WTC11 (cell line): ENCODE data around the gene ANKRD13A. TPM values are rescaled to one million over a fixed set of nuclear protein-coding genes. Genes with fewer than 3 reads are reported as not detected.
A peak's percentile ranks its signal among the peaks of the same experiment; 100 is the strongest.

Experiments
- ATAC-seq: fragments of 200-7000 bp; cut with Tn5 transposase; 2 replicates; pipeline ENCODE4 v1.10.0; 2021; ENCODE audit warnings: mild to moderate bottlenecking, moderate library complexity
- CTCF ChIA-PET: fragments of 300-600 bp; sonication (Branson Sonifier 250); formaldehyde crosslinking; loops from one replicate; lab custom pipeline; 2021; ENCODE audit warnings: antibody characterized with exemption; lab: Charles Lee
- POLR2A ChIA-PET: fragments of 350-600 bp; sonication (Branson Sonifier 250); formaldehyde crosslinking; loops from one replicate; lab custom pipeline; 2021; ENCODE audit warnings: antibody characterized with exemption; lab: Charles Lee
- DNase-seq: peaks from one replicate; pipeline ENCODE4 v3.0.0; 2021; ENCODE audit warnings: low spot score
- H3K27ac Mint-ChIP-seq: 2 replicates; pipeline ENCODE4 v1.8.0; 2021; ENCODE audit warnings: mixed read lengths
- H3K27me3 Mint-ChIP-seq: 2 replicates; pipeline ENCODE4 v1.8.0; 2021; ENCODE audit warnings: low read depth, mild to moderate bottlenecking, moderate library complexity, mixed read lengths
- H3K36me3 Mint-ChIP-seq: 2 replicates; pipeline ENCODE4 v1.8.0; 2021; ENCODE audit warnings: mixed read lengths
- H3K4me1 Mint-ChIP-seq: 2 replicates; pipeline ENCODE4 v1.8.0; 2022; ENCODE audit warnings: mixed read lengths
- H3K4me3 Mint-ChIP-seq: 2 replicates; pipeline ENCODE4 v1.8.0; 2021; ENCODE audit warnings: mild to moderate bottlenecking, moderate library complexity, mixed read lengths
- H3K9me3 Mint-ChIP-seq: 2 replicates; pipeline ENCODE4 v1.8.0; 2021; ENCODE audit warnings: mixed read lengths
- FOXJ3 ChIP-seq: sonication (generic); formaldehyde crosslinking; IDR thresholded peaks from 2 replicates; pipeline ENCODE4 v1.9.0; 2021; ENCODE audit warnings: missing genetic modification reagents, mild to moderate bottlenecking, borderline replicate concordance
- GTF2I ChIP-seq: fragments of 250-450 bp; sonication (Bioruptor Pico); conservative IDR thresholded peaks from 2 replicates; pipeline ENCODE4 v1.4.0; 2021; ENCODE audit warnings: mild to moderate bottlenecking
- JAZF1 ChIP-seq: fragments of 250-450 bp; sonication (Bioruptor Pico); IDR thresholded peaks from 2 replicates; pipeline ENCODE4 v1.9.0; 2021; ENCODE audit warnings: moderate library complexity, mild to moderate bottlenecking, inconsistent platforms
- KAT7 ChIP-seq: sonication (generic); formaldehyde crosslinking; IDR thresholded peaks from 2 replicates; pipeline ENCODE4 v1.8.1; 2023; ENCODE audit warnings: missing genetic modification reagents, mild to moderate bottlenecking, borderline replicate concordance
- NFYB ChIP-seq: sonication (generic); formaldehyde crosslinking; conservative IDR thresholded peaks from 2 replicates; pipeline ENCODE4 v1.8.0; 2022; ENCODE audit warnings: low read depth, missing genetic modification reagents
- NR2C2 ChIP-seq: sonication (generic); formaldehyde crosslinking; IDR thresholded peaks from 2 replicates; pipeline ENCODE4 v1.8.0; 2022; ENCODE audit warnings: mild to moderate bottlenecking, missing genetic modification reagents
- OVOL2 ChIP-seq: fragments of 250-450 bp; sonication (Bioruptor Pico); IDR thresholded peaks from 2 replicates; pipeline ENCODE4 v1.9.0; 2021; ENCODE audit warnings: mild to moderate bottlenecking, borderline replicate concordance
- SMAD3 ChIP-seq: sonication (generic); formaldehyde crosslinking; IDR thresholded peaks from 2 replicates; pipeline ENCODE4 v1.8.0; 2022; ENCODE audit warnings: missing genetic modification reagents, mild to moderate bottlenecking, borderline replicate concordance
- SOX15 ChIP-seq: fragments of 250-450 bp; sonication (Bioruptor Pico); IDR thresholded peaks from 2 replicates; pipeline ENCODE4 v1.9.0; 2021; ENCODE audit warnings: mild to moderate bottlenecking
- ZNF232 ChIP-seq: sonication (generic); formaldehyde crosslinking; IDR thresholded peaks from 2 replicates; pipeline ENCODE4 v1.8.0; 2022; ENCODE audit warnings: mild to moderate bottlenecking, missing genetic modification reagents
- ZNF317 ChIP-seq: sonication (generic); formaldehyde crosslinking; IDR thresholded peaks from 2 replicates; pipeline ENCODE4 v1.8.1; 2023; ENCODE audit warnings: low read depth, mild to moderate bottlenecking, moderate library complexity, missing genetic modification reagents, borderline replicate concordance
- ZNF423 ChIP-seq: fragments of 250-450 bp; sonication (Bioruptor Pico); IDR thresholded peaks from 2 replicates; pipeline ENCODE4 v2.1.2; 2022; ENCODE audit warnings: mild to moderate bottlenecking, moderate library complexity
- total RNA-seq: library from RNA; stranded (reverse); gene quantifications from 3 replicates; pipeline ENCODE4 v1.2.3, GENCODE V29; 2021
- TF ChIP-seq, protein P1 (sequence below): sonication (generic); formaldehyde crosslinking; IDR thresholded peaks from 2 replicates; pipeline ENCODE4 v1.8.0; 2022; ENCODE audit warnings: mild to moderate bottlenecking, missing genetic modification reagents
- TF ChIP-seq, protein P2 (sequence below): fragments of 250-450 bp; sonication (Bioruptor Pico); IDR thresholded peaks from 2 replicates; pipeline ENCODE4 v1.9.0; 2021; ENCODE audit warnings: moderate library complexity, mild to moderate bottlenecking, inconsistent platforms, borderline replicate concordance
- TF ChIP-seq, protein P3 (sequence below): sonication (generic); formaldehyde crosslinking; IDR thresholded peaks from 2 replicates; pipeline ENCODE4 v1.8.0; 2022; ENCODE audit warnings: mild to moderate bottlenecking, missing genetic modification reagents
- TF ChIP-seq, protein P4 (sequence below): sonication (generic); formaldehyde crosslinking; IDR thresholded peaks from 2 replicates; pipeline ENCODE4 v1.8.1; 2022; ENCODE audit warnings: low read depth, missing genetic modification reagents, borderline replicate concordance
- TF ChIP-seq, protein P5 (sequence below): fragments of 250-450 bp; sonication (Bioruptor Pico); IDR thresholded peaks from 2 replicates; pipeline ENCODE4 v2.1.2; 2022; ENCODE audit warnings: mild to moderate bottlenecking, moderate library complexity
- TF ChIP-seq, protein P6 (sequence below): sonication (generic); formaldehyde crosslinking; IDR thresholded peaks from 2 replicates; pipeline ENCODE4 v1.8.1; 2022; ENCODE audit warnings: mild to moderate bottlenecking, moderate library complexity, missing genetic modification reagents
- TF ChIP-seq, protein P7 (sequence below): sonication (generic); formaldehyde crosslinking; IDR thresholded peaks from 2 replicates; pipeline ENCODE4 v1.8.0; 2022; ENCODE audit warnings: mild to moderate bottlenecking, missing genetic modification reagents

Gene ANKRD13A
- total RNA-seq, 1 experiment from 2014 or later, result 22.4 TPM

DNA sequence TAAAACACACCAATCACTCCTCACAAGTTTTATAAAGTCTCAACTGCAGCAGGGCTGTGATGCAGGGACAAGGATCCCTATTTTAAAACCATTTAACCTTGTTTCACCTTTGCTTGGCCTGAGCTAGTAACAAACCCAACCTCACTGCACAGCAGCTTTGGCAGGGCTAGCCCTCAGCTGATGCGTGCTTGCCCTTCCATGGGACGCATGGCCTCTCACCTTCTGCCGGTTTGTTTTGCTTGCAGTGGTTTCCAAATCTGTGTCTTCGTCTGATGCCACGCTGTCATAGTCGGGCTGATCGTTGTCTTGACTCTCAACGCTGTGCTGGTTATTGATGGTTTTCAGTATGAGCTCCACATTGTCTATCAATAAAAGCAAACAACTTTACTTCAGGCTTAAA lies 46.4 kb upstream of the ANKRD13A start:
- ATAC-seq, result no peak
- no peaks in the 10 kb centered on the region for H3K4me1 Mint-ChIP-seq
- TF ChIP-seq, protein P1, sequence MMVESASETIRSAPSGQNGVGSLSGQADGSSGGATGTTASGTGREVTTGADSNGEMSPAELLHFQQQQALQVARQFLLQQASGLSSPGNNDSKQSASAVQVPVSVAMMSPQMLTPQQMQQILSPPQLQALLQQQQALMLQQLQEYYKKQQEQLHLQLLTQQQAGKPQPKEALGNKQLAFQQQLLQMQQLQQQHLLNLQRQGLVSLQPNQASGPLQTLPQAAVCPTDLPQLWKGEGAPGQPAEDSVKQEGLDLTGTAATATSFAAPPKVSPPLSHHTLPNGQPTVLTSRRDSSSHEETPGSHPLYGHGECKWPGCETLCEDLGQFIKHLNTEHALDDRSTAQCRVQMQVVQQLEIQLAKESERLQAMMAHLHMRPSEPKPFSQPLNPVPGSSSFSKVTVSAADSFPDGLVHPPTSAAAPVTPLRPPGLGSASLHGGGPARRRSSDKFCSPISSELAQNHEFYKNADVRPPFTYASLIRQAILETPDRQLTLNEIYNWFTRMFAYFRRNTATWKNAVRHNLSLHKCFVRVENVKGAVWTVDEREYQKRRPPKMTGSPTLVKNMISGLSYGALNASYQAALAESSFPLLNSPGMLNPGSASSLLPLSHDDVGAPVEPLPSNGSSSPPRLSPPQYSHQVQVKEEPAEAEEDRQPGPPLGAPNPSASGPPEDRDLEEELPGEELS (CRISPR knock-in tag), result no peak
- TF ChIP-seq, protein P2, sequence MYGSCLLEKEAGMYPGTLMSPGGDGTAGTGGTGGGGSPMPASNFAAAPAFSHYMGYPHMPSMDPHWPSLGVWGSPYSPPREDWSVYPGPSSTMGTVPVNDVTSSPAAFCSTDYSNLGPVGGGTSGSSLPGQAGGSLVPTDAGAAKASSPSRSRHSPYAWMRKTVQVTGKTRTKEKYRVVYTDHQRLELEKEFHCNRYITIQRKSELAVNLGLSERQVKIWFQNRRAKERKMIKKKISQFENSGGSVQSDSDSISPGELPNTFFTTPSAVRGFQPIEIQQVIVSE (CRISPR knock-in tag), result no peak
- TF ChIP-seq, protein P3, sequence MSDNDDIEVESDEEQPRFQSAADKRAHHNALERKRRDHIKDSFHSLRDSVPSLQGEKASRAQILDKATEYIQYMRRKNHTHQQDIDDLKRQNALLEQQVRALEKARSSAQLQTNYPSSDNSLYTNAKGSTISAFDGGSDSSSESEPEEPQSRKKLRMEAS (CRISPR knock-in tag), result no peak
- no peak for TF ChIP-seq SMAD3 (CRISPR knock-in tag)
- no peak for TF ChIP-seq FOXJ3
- TF ChIP-seq OVOL2 (CRISPR knock-in tag), result no peak
- no peaks in the 10 kb centered on the region for H3K9me3 Mint-ChIP-seq
- H3K4me3 Mint-ChIP-seq, result no peak overlapping the region
- peaks cover 38% of the 10 kb centered on the region for H3K36me3 Mint-ChIP-seq
- no peak overlapping the region for H3K27ac Mint-ChIP-seq
- no peaks in the 10 kb centered on the region for H3K27me3 Mint-ChIP-seq
- DNase-seq, result no peak
- ChIA-PET CTCF (no interaction called here), POLR2A (no interaction called here)

DNA sequence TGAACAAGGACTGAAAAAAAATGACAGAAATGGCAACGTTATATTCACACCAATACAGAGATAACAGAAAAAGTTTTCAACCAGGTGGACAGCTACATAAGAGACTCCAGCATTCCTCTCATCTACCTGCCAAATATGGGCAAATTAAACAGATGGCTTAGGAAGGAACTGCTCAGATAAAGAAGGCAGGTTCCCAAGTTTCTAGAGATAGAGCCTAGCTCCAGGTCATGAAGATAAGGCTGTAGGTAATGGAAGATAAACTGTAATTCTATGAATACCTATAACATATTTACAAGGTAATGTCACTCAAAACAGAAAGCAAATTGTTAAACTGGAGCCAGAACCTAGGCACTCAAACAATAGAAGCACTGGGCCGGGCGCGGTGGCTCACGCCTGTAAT lies 45.6 kb upstream of the ANKRD13A start:
- Mint-ChIP-seq H3K9me3 (no peaks in the 10 kb centered on the region), H3K36me3 (peaks cover 39% of the 10 kb centered on the region), H3K4me1 (no peaks in the 10 kb centered on the region), H3K27me3 (no peaks in the 10 kb centered on the region), H3K27ac (peak overlapping the region; percentile 79; the same call in 1 of the 2 replicates), H3K4me3 (no peak overlapping the region)
- POLR2A ChIA-PET, result no interaction called here
- CTCF ChIA-PET, result no interaction called here
- TF ChIP-seq KAT7, result no peak
- TF ChIP-seq, protein P4, sequence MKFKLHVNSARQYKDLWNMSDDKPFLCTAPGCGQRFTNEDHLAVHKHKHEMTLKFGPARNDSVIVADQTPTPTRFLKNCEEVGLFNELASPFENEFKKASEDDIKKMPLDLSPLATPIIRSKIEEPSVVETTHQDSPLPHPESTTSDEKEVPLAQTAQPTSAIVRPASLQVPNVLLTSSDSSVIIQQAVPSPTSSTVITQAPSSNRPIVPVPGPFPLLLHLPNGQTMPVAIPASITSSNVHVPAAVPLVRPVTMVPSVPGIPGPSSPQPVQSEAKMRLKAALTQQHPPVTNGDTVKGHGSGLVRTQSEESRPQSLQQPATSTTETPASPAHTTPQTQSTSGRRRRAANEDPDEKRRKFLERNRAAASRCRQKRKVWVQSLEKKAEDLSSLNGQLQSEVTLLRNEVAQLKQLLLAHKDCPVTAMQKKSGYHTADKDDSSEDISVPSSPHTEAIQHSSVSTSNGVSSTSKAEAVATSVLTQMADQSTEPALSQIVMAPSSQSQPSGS (CRISPR knock-in tag), result no peak
- TF ChIP-seq ZNF317 (CRISPR knock-in tag), result no peak
- TF ChIP-seq JAZF1 (CRISPR knock-in tag), result no peak
- TF ChIP-seq NFYB (CRISPR knock-in tag), result no peak
- no peak for TF ChIP-seq GTF2I (CRISPR knock-in tag)
- TF ChIP-seq NR2C2 (CRISPR knock-in tag), result no peak
- no peak for TF ChIP-seq SOX15 (CRISPR knock-in tag)
- TF ChIP-seq, protein P3 (CRISPR knock-in tag), result no peak
- TF ChIP-seq ZNF423 (CRISPR knock-in tag), result no peak
- TF ChIP-seq, protein P5, sequence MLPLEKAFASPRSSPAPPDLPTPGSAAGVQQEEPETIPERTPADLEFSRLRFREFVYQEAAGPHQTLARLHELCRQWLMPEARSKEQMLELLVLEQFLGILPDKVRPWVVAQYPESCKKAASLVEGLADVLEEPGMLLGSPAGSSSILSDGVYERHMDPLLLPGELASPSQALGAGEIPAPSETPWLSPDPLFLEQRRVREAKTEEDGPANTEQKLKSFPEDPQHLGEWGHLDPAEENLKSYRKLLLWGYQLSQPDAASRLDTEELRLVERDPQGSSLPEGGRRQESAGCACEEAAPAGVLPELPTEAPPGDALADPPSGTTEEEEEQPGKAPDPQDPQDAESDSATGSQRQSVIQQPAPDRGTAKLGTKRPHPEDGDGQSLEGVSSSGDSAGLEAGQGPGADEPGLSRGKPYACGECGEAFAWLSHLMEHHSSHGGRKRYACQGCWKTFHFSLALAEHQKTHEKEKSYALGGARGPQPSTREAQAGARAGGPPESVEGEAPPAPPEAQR (CRISPR knock-in tag), result no peak
- TF ChIP-seq ZNF232 (CRISPR knock-in tag), result no peak
- TF ChIP-seq, protein P6, sequence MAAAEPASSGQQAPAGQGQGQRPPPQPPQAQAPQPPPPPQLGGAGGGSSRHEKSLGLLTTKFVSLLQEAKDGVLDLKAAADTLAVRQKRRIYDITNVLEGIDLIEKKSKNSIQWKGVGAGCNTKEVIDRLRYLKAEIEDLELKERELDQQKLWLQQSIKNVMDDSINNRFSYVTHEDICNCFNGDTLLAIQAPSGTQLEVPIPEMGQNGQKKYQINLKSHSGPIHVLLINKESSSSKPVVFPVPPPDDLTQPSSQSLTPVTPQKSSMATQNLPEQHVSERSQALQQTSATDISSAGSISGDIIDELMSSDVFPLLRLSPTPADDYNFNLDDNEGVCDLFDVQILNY (CRISPR knock-in tag), result no peak
- TF ChIP-seq, protein P7, sequence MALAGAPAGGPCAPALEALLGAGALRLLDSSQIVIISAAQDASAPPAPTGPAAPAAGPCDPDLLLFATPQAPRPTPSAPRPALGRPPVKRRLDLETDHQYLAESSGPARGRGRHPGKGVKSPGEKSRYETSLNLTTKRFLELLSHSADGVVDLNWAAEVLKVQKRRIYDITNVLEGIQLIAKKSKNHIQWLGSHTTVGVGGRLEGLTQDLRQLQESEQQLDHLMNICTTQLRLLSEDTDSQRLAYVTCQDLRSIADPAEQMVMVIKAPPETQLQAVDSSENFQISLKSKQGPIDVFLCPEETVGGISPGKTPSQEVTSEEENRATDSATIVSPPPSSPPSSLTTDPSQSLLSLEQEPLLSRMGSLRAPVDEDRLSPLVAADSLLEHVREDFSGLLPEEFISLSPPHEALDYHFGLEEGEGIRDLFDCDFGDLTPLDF (CRISPR knock-in tag), result no peak
- DNase-seq (no peak), ATAC-seq (no peak)
